ENCODE results near the gene NPPA.
A peak's percentile ranks its signal among the peaks of the same experiment; 100 is the strongest.

NPPA gene

DNA sequence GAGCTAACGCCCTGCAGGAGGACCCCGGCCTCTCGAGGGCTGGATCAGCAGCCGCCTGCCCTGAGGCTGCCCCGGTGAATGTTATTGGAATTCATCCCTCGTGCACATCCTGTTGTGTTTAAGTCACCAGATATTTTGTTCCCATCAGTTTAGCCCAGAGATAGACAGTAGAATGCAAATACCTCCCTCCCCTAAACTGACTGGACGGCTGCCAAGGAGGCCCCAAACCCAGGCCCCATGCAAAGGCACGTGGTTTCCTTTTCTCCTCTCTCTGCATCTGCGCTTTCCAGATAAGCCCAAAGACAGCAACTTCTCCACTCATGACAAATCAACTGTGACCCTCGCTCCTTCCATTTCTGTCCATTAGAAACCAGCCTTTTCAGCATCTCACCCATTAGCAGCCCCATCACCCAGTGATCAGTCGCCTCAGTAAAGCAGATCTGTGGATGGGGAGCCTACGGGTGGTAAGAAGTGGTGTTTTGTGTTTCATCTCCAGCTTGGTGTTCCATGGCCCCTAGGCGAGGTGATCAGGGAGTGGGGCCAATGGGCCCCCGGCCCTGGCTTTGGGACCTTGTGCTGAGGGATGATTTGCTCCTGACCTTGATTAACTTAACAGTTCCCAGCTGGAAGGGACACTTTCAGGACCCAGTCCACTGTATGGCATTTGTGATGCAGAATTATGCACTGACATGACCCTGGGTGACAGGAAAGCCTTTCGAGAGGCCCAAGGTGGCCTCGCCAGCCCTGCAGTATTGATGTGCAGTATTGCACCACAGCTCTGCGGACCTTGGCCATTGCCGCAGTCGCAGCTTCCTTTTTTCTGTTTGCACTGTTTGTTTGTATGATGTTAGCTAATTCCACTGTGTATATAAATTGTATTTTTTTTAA, 5.2 kb downstream of the NPPA start:
- no peak for DNase-seq (ENCODE audit: low read depth)

DNA sequence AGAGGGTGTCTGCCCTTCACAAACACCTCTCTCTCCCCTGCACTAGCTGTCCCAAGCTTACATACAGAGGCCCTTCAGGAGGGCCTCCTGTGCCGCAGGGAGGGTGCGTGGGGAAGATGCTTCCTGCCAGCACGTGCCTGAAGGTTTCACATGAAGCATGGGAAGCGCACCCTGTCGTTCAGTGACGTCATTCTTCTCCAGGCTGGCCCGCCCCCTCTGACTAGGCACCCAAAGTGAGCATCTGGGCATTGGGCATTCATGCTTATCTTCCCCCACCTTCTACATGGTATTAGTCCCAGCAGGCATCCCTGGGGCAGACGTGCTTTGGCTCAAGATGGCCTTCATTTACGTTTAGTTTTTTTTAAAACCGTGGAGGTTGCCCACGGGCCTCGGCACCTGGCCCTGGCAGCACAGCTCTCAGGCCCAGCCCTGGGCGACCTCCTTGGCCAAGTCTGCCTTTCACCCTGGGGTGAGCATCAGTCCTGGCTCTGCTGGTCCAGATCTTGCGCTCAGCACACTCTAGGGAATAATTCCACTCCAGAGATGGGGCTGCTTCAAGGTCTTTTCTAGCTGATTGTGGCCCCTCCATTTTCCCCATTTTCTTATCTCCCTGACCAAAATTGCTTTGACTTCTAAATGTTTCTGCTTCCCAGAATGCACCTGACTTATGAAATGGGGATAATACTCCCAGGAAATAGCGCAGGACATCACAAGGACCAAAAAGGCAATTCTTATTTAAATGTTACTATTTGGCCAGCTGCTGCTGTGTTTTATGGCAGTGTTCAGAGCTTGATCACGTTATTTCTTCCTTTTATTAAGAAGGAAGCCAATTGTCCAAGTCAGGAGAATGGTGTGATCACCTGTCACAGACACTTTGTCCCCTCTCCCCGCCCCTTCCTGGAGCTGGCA, 6.1 kb downstream of the NPPA start:
- no peak for DNase-seq (ENCODE audit: low read depth)

DNA sequence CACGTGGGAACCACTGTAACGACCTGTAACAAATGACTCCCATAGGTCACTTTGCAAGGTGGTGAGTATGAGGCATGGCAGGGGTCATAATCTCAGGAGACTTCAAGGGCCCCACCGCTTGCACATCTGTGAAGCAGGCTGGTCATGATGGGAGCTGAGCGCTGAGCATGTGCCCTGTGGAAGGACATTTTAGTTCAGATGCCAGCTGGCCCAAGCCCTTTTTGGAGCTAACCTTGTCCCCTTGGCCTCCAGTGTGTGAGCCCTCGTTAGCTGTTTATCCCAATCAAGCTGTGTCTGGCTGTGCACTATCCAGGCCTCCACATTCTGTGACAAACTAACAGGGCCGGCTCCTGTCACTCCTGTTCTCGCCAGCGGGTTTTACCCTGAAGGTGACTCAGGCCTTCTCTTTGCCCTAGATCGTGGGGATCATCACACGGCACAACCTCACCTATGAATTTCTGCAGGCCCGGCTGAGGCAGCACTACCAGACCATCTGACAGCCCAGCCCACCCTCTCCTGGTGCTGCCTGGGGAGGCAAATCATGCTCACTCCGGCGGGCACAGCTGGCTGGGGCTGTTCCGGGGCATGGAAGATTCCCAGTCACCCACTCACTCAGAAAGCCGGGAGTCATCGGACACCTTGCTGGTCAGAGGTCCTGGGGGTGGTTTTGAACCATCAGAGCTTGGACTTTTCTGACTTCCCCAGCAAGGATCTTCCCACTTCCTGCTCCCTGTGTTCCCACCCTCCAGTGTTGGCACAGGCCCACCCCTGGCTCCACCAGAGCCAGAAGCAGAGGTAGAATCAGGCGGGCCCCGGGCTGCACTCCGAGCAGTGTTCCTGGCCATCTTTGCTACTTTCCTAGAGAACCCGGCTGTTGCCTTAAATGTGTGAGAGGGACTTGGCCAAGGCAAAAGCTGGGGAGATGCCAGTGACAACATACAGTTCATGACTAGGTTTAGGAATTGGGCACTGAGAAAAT, 7.6 kb downstream of the NPPA start:
- DNase-seq (ENCODE audit: low read depth), result no peak

DNA sequence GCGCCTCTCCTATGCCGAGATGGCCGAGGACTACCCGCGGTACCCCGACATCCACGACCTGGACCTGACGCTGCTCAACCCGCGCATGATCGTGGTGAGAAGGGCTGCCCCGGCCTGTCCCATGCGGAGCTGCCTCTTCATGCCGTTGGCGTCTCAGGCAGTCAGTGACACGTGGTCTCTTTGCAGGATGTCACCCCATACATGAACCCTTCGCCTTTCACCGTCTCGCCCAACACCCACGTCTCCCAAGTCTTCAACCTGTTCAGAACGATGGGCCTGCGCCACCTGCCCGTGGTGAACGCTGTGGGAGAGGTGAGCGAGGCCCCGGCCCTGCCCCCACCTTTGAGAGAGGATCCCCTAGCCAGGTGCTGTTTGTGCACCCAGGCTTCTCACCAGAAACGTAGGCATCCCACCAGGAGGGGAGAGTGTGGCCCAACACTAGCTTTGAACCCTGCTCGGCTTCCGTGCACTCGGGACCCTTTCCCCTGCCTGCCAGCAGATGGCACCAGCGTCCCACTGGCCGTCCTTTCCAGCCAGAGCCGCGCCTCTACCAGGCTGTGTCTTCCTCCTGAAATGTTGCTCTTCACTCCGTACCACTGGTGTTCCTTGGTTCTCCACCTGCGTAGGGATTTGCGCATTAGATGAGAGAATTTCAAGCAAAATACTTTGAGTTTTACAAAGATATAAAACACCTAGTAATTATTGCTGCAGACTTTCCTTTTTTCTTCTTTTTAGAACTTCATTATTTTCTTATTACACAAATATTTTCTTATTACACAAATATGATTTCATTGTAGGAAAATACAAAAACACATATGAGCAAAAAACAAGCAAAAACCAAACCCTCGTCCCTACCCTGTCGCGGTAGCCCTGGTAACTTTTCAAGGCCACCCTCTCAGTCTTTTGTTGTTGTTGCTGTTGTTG, 9.0 kb downstream of the NPPA start:
- peak; percentile 59 for DNase-seq (ENCODE audit: low read depth)

DNA sequence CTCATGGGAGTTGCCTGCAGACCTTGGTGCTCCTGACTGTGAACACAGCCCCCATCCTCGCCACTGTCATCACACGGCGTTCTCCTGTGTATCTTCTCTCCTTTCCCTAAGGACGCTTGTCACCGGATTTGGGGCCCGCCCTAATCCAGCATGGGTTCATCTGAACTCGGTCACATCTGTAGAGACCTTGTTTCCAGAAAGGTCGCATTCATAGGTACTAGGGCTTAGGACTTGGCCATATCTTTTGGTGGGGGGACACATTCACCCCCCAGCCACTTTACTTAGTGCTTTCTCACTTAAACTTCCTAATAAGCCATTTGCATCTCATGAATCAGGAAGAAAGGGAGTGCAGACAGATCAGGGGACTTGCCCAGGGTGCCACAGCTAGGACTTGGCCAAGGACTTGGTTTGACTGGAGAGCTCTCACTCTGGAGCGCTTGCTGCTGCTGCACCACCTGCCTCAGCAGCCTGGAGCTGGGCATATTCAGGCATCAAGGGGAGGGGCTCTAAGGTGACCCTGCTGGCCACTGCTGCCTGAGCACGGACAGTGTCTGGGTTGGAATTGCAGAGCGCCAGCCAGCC, 9.7 kb downstream of the NPPA start:
- no peak for DNase-seq (ENCODE audit: low read depth)

DNA sequence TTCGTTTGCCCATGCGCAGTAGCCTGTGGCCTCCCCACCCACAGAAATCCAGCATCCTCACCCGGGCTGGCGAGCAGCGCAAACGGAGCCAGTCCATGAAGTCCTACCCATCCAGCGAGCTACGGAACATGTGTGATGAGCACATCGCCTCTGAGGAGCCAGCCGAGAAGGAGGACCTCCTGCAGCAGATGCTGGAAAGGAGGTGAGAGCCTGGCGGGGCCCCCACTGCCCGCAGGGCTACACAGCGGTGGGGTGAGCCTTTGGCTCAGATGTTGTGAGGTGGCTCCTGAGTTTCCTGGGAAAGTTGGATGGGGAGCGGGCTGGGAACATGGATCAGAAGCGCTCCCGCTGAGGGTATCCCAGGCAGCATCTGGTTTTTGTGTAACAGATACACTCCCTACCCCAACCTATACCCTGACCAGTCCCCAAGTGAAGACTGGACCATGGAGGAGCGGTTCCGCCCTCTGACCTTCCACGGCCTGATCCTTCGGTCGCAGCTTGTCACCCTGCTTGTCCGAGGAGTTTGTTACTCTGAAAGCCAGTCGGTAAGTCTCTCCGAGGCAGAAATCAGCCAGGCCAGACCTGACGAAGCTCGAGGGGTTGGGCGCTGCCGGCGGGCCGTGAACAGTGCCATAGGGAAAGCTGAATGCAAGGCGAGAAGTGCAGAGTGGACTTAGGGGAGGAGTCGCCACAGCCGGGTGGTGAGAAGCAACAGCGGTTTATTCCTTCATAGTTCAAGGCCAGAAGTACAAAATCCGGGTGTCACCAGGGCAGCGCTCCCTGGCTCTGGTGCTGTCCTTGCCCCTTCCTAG, 10.4 kb downstream of the NPPA start:
- DNase-seq (ENCODE audit: low read depth), result no peak

DNA sequence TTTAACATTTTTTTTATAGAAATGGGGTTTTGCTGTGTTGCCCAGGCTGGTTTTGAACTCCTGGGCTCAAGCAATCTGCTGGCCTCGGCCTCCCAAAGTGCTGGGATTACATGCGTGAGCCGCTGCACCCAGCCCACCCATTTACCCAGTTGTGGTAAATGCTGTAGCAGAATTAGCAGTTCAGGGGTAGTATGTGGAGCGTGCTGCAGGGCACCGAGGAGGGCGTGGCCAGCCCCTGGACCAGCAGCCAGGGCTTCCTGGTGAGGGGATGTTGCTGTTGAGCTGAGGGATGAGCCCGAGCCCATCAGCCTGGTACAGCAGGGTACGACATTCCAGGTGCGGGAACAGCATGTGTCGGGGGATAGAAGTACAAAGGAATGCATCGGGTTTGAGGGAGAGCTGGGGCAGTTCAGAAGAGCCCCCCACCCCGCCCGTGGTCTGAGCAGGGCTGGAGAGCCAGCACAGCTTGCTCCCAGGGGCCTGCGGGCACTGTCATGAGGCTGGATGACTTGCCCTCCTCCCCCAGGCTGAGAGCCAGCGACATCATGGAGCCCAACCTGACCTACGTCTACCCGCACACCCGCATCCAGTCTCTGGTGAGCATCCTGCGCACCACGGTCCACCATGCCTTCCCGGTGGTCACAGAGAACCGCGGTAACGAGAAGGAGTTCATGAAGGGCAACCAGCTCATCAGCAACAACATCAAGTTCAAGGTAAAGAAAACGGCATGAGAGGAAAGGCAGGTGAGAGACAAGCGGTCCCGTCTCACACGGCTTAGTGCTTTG, 11.9 kb downstream of the NPPA start:
- DNase-seq (ENCODE audit: low read depth), result no peak

DNA sequence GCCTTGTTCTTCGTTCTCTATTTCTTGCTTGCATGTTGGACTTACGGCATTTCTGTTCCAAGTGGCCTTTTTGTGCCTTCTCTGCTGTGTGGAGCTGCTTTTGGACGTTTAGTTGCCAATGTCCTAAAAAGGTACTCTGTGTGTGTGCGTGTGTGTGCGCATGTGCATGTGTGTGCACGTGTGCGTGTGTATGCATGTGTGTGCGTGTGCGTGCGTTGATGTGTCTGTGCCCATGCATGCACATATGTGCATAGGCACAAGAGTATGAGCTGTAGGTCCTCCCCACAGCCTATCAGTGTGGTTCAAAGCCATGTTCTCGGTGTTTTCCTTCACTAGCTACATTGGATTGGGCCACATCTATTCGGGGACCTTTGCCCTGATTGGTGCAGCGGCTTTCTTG, 13.7 kb downstream of the NPPA start:
- DNase-seq (ENCODE audit: low read depth), result no peak

DNA sequence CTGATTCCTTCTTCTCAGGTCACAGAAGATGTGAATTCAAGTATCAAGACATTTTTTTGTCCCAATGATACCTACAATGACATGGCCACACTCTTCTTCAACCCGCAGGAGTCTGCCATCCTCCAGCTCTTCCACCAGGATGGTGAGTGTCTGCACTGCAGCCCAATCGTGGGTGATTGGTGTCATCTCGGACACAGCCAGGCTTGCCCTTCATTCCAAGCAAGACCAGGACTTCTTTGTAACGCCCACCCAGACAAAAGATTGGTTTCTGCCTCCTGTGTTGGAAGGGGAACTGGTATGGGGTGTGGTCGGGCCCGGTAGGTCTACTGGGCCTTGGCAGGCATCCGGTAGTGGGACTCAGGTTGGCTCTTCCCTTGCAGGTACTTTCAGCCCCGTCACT, 14.1 kb downstream of the NPPA start:
- DNase-seq (ENCODE audit: low read depth), result no peak

DNA sequence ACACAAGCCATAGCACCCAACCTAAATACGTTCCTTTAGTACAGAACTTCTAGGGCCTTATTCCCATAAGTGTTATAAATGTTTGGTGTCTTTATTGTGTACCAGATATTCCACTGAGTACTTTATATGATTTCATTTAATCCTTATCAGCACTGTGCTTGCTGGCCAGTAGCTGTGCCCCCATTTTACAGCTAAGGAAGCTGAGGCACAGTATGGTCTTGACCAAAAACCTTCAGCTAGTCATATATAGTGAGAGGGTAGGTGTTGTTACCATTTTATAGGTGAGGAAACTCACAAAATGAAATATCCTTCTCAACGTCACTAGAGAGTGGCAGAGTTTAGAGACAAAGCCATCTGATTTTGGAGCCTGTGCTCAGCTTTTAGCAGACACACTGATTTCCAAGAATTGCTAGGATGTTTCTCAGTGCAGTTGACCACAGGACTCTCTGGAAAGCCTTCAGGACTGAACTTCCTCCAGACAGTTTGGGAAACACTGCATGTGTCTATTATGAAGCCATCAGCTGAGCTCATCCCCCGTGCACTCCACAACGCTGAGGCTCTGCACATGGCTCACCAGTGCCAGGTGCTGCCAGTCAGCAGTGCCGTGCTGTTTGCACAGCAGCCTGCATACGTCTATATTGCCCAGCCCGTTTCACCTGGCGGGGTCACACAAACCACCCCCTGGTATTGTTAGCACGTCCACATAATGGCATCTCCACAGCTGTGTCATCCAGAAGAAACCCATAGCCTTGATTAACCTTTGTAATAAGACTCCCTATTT, 15.4 kb downstream of the NPPA start:
- no peak for DNase-seq (ENCODE audit: low read depth)

DNA sequence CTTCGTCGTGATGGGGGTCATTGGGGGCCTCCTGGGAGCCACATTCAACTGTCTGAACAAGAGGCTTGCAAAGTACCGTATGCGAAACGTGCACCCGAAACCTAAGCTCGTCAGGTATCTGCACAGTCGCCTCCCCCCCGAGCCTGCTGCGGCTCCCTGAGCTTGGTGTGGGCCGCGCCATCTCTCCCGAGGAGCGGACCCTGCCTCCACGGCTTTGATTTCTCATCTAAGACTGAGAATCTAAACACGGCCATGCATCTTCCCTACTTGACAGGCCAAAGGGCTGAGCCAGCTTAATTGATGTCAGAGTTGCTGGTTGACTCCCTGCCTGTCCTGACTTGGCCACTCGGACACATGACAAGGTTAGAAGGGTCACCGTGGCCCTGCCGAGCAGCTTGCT, 19.1 kb downstream of the NPPA start:
- DNase-seq (ENCODE audit: low read depth), result no peak

DNA sequence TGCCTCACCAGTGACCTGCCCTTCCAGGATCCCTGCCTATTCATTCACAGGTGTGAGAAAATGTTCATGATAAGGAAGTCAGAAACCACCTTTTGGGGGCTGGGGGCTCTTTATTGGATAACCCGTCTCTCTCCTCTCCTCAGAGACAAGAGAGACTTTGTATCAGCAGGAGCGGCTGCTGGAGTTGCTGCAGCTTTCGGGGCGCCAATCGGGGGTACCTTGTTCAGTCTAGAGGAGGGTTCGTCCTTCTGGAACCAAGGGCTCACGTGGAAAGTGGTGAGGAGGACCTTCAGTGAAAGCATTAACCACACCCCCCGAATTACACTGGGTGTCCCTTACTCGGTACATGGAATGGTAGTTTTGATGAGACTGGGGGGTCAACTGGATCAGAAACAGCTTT, 20.6 kb downstream of the NPPA start:
- DNase-seq (ENCODE audit: low read depth), result no peak

DNA sequence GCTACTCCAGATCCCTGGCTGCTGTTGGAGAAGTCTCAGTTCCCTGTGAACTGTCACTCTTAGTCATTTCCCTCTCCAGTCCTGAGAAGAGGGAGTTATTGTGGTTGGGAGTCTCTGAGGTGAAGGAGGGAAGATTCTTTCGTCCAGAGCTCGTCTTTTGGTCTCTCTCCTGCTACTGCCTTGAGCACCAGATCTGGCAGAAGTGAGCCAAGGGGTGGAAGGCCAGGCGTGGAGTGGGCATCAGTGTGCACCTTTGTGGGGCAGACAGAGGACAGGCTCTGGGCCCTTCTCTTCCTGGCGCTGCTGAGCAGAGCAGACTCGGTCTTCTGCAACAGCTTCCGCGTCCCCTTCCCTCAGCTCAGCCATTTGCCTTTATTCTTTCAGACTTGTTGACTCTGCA, 22.5 kb downstream of the NPPA start:
- DNase-seq (ENCODE audit: low read depth), result no peak

DNA sequence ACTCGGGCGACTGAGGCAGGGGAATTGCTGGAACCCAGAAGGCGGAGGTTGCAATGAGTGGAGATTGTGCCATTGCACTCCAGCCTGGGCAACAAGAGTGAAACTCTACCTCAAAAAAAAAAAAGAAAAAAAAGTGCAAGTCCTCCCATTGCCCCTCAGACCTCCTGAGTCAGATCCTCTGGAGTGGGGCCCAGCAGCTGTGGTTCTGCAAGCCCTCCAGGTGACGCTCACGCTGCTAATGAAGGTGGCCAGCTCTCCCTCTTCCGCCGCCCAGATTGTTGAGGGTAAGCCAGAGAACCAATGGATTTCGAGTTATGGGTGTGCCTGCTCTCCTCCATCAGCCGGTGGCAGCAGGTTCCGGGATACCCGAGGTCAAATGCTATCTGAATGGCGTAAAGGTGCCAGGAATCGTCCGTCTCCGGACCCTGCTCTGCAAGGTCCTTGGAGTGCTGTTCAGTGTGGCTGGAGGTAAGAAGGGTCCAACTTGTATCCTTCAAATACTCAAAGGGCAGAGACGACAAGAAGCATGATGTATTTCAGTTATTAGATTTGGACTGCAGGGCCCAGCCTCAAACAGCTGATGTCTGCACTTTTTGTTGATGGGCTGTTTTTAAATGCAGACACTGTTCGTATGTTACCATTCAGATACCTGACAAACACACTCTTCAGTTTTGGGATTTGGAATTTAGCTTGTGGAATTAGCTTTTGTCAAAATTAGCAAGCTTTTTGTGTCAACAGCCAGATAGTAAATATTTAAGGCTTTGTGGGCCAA, 24.0 kb downstream of the NPPA start:
- no peak for DNase-seq (ENCODE audit: low read depth)

DNA sequence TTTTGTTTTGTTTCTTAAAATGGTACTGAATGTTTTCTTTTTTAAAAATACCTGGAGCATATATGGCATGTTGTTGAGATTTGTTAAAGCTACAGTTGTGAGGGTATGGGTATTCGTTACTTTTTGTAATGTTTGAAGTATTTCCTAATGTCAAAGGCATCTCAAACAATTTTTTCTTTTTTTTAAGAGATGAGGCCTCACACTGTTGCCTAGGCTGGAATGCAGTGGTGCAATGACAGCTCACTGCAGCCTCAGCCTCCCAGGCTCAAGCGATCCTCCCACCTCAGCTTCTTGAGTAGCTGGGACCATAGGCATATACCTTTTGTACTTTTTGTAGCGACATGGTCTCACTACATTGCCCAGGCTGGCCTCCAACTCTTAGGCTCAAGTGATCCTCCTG, 25.5 kb downstream of the NPPA start:
- no peak for DNase-seq (ENCODE audit: low read depth)

DNA sequence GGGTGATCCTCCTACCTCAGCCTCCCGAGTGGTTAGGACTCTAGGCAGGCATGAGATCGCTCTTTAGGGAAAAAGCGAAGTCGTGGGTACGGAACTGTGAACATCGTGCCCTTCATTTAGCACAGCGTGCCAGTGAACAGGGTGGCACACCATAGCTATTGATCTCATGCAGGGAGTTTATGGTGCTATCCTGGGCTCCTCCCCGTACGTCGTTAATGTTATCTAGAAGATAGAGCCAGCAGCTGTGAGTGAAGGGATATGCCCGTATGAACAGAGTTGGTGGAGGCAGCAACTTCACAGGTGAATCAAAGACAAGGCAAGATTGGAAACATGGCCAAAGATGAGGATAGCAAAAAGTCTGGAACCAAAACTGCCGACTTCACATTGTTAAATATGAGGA, 30.4 kb downstream of the NPPA start:
- no peak for DNase-seq (ENCODE audit: low read depth)

DNA sequence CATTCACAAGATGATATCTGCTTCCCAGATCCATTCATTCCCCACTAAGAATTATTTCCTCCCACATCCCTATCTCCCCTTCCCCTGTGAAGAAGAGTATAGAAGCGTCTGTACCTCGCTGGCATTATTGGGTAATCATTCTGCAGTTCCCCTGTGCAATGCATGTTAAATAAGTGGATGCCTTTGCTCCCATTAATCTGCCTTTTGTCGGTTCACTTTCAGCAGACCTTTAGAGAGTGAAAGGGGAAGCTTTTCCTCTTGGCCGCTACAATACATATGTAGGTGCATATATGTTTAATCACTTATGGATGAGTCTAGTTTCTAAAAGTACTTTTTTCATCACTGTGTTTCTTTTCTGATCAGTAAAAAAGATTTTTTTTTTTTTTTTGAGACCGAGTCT, 34.6 kb downstream of the NPPA start:
- DNase-seq (ENCODE audit: low read depth), result no peak
